HAP-1 (cell line): ENCODE measurements around the gene PYCR2.

Experiments
- DNase-seq, 2 experiments: peaks; one replicate each; pipeline ENCODE4 v3.0.0-alpha.2; 2016 to 2020; ENCODE audit warnings: low spot score in 2 of 2
- H3K27me3 ChIP-seq: fragments of 250-450 bp; sonication (Bioruptor Pico); 2 replicates; pipeline ENCODE4 v1.5.1; 2020; ENCODE audit warnings: low read depth, mild to moderate bottlenecking, moderate library complexity
- H3K36me3 ChIP-seq: fragments of 250-450 bp; sonication (Bioruptor Pico); replicated peaks from 2 replicates; pipeline ENCODE4 v1.5.1; 2020; ENCODE audit warnings: mild to moderate bottlenecking
- H3K4me1 ChIP-seq: fragments of 250-450 bp; sonication (Bioruptor Pico); 2 replicates; pipeline ENCODE4 v1.5.1; 2020; ENCODE audit warnings: mild to moderate bottlenecking
- H3K4me3 ChIP-seq: fragments of 250-450 bp; sonication (Bioruptor Pico); 2 replicates; pipeline ENCODE4 v1.5.1; 2020; ENCODE audit warnings: mild to moderate bottlenecking, moderate library complexity
- H3K9me3 ChIP-seq: fragments of 250-450 bp; sonication (Bioruptor Pico); 2 replicates; pipeline ENCODE4 v1.5.1; 2020; ENCODE audit warnings: mild to moderate bottlenecking, moderate library complexity
- in situ Hi-C: fragments of 300-500 bp; cut with MboI; formaldehyde crosslinking; loops from 3 replicates; pipeline ENCODE4 v1.14.3; 2020; ENCODE audit warnings: low sequenced_read_pairs, inconsistent platforms, mixed read lengths

The PYCR2 gene

DNA sequence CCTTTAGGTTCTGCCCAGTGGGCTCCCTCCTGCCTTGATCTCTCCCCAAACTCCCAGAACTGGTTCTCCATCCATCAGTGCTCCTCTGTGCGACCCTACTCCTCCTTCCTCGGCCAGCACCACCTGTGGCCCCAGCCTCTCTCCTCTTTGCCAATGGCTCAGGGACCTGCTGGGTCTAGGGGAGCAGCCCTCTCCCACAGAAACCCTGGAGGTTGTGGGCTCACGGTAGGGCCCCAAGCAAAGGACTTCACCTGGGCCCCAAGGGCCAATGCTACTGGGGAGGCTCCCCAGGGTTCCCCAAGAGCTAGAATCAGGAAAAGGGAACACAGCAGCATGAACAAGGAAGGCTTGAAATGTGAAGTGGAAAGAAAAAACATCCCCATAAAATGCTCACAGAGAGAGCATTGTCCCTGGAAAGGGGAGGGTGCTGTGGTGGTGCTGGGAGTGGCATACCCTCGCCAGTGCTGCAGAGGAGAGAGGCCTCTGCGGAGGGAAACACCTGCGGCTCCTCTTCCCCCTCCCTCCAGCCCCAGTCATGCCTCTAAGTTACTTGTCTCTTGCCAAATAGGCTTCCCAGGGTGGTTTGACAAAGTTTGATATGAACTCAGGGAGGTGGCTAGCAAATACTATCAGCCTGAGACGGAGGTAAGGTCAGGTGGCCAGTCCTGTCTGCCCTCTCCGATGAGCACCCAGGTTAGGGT, 44.4 kb downstream of the PYCR2 start:
- in situ Hi-C loops: no loop called here
- peaks cover 10% of the 10 kb centered on the region for H3K36me3 ChIP-seq
- DNase-seq: no peak
- H3K27me3 ChIP-seq: no peaks in the 10 kb centered on the region
- H3K9me3 ChIP-seq: no peaks in the 10 kb centered on the region
- peaks cover 12% of the 10 kb centered on the region for H3K4me1 ChIP-seq
- H3K4me3 ChIP-seq: no peak overlapping the region

DNA sequence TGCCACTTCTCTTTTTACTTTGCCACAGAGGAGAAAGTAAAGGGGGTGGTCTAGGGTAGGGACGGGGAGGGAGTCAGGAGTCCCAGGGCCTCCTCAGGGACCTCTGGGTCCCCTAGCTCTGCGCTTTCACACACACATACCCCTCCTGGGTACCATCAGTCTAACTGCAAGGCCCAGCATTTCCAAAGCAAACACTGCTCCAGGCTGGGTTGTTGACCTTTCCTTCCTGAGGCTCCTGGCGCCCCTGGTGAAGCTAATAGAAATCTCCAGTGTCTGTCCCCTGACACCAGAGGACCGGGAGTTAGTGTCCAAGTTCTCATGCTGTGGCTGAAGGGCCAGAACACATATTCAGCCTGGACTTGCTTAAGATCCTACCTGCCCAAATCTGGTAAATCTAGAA, 45.8 kb downstream of the PYCR2 start:
- no peak for DNase-seq

GRCh38 chr1:225877580-225877979, 46.5 kb downstream of the PYCR2 start:
- Histone ChIP-seq H3K27me3 (no peaks in the 10 kb centered on the region), H3K36me3 (peaks cover 15% of the 10 kb centered on the region), H3K4me3 (no peak overlapping the region), H3K9me3 (no peaks in the 10 kb centered on the region), H3K4me1 (peaks cover 12% of the 10 kb centered on the region)
- in situ Hi-C loops: no loop called here
- DNase-seq: peak in 1 of 2 experiments; percentile 75

More for the DNA sequence above, 45.8 kb downstream of the PYCR2 start:
- H3K4me1 ChIP-seq: peaks cover 12% of the 10 kb centered on the region
- H3K27me3 ChIP-seq: no peaks in the 10 kb centered on the region
- in situ Hi-C loops: no loop called here
- H3K36me3 ChIP-seq: peaks cover 15% of the 10 kb centered on the region
- no peak overlapping the region for H3K4me3 ChIP-seq
- no peaks in the 10 kb centered on the region for H3K9me3 ChIP-seq

- H3K9me3 ChIP-seq: no peaks in the 10 kb centered on the region
- peaks cover 12% of the 10 kb centered on the region for H3K4me1 ChIP-seq
- in situ Hi-C loops: no loop called here
- H3K36me3 ChIP-seq: peaks cover 15% of the 10 kb centered on the region
- H3K4me3 ChIP-seq: no peak overlapping the region
- DNase-seq: no peak
- no peaks in the 10 kb centered on the region for H3K27me3 ChIP-seq
These were observed 47.0 kb downstream of the PYCR2 start for GRCh38 chr1:225876900-225877510.

DNA sequence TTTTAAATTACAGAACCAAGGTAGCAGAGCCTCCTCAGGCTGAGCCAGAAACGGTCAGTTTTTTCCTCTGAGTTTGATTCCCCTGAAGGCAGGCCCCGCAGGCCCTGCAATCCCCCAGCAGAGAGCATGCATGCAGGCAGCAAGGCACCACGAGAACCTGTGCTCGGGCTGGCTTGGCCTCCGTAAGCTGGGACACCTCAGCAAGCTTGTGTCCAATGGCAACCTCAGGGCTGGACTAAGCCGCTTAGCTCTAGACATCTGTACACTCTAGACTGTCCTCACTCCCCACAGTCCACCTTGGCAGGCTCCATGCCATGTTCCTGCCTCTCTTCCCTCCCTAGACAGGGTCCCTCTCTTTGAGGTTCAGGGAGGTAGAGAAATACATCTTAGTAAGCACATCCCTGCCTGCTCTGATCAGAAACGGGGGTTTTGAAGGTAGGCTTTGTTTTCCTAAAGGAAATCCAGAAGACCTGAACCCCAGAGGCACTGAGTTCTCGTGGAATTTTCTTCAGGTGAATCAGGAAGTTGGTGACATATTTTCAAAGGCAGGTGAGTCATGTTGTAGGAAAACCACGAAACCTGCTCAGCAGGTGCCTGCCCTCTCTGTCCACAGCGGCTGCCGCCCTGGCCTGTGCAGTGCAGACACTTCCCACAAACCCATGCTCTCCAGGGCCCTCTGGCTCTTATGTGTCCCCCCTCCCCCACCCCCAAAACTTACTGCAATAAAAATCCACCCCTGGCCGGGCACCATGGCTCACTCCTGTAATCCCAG, 48.8 kb downstream of the PYCR2 start:
- Histone ChIP-seq H3K27me3 (no peaks in the 10 kb centered on the region), H3K4me1 (peaks cover under 1% of the 10 kb centered on the region), H3K36me3 (peaks cover 22% of the 10 kb centered on the region), H3K9me3 (no peaks in the 10 kb centered on the region), H3K4me3 (no peak overlapping the region)
- DNase-seq: no peak
- in situ Hi-C loops: no loop called here

- no peak overlapping the region for H3K4me3 ChIP-seq
- in situ Hi-C loops: no loop called here
These were observed 49.6 kb downstream of the PYCR2 start for GRCh38 chr1:225874431-225874830.

DNA sequence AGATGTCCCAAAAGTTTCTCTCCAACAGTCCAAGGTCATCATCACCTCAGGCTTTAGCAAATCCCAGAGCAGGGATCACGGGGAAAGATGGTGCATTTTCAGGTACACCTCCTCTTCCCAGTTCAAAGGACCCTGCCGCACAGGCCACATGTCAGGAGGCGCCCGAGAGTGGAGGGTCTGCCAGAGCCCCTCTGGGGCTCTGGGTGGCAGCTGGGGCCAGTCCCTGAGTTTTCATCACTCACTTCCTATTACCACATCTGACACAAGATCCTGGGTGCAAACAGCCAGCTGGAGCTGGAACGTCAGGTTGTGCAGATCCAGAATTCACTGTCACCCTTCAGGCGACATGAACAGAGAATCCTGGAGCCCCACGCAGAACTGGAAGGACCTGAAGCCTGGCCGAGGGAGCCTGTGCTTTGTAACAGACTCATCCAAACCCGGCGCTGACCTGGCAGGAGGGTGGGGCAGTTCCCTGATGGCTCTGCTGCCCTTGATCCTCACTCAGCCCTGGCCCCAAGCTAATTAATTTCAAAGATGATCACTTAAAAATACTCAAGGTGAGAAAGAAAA, 50.7 kb downstream of the PYCR2 start:
- H3K9me3 ChIP-seq: no peaks in the 10 kb centered on the region
- in situ Hi-C loops: no loop called here
- no peak overlapping the region for H3K4me3 ChIP-seq
- DNase-seq: no peak
- H3K4me1 ChIP-seq: no peaks in the 10 kb centered on the region
- no peaks in the 10 kb centered on the region for H3K27me3 ChIP-seq
- H3K36me3 ChIP-seq: peaks cover 25% of the 10 kb centered on the region

More at GRCh38 chr1:225874431-225874830, 49.6 kb downstream of the PYCR2 start:
- Histone ChIP-seq H3K9me3 (no peaks in the 10 kb centered on the region), H3K4me1 (no peaks in the 10 kb centered on the region), H3K27me3 (no peaks in the 10 kb centered on the region), H3K36me3 (peaks cover 25% of the 10 kb centered on the region)
- no peak for DNase-seq

DNA sequence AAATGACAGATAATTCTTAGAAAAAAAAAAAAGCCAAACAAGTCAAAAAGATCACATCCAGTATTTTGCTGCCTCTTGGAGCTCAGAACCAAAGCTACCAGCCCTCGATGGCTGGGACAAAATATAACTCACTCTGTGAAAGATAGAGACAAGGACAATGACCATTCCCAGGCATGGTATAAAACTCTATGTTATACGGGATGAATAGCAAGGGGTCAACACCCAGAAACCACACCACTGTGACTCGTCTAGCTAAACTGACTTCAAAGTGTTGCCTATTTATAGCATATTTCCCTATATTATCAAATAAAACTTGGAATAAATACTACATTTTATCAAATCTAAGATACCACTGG, 52.0 kb downstream of the PYCR2 start:
- in situ Hi-C loops: no loop called here
- H3K36me3 ChIP-seq: peaks cover 24% of the 10 kb centered on the region
- no peak overlapping the region for H3K4me3 ChIP-seq
- no peaks in the 10 kb centered on the region for H3K9me3 ChIP-seq
- no peak for DNase-seq
- H3K27me3 ChIP-seq: no peaks in the 10 kb centered on the region
- no peaks in the 10 kb centered on the region for H3K4me1 ChIP-seq

DNA sequence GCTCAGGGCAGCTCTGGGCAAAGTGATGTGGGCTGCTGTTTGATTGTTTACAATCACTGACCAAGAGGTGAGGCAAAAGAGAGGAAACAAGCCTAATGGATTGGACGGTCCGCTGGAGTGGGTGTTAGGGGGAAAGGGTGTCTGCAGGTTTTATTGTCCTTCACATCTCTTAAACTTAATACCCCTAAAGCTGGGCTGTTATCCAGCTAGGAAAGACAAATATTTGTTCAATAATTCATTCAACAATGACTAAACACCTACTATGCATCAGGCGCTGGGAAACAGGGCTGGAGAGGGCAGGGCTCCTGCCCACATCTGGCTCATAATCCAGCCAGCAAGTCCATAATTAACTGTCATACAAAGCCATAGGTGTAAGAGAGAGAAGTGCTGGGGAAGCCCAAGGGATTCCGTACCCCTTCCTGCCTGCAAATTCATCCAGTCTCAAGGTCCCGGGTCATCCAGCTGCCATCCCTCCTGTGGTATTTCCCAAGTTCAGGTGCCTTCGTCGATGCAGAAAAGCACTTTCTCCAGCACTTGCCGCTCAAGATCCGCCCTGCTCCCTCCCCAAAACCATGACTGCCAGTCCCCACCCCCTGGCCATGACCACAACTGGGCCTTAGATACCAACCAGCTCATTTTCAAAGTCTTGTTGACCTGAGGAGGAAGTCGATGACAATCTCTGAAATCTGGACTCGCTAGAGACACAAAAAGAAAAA, 52.5 kb downstream of the PYCR2 start:
- Histone ChIP-seq H3K9me3 (no peaks in the 10 kb centered on the region), H3K36me3 (peaks cover 21% of the 10 kb centered on the region), H3K4me3 (no peak overlapping the region), H3K4me1 (no peaks in the 10 kb centered on the region), H3K27me3 (no peaks in the 10 kb centered on the region)
- DNase-seq: no peak
- in situ Hi-C loops: no loop called here

- no peaks in the 10 kb centered on the region for H3K9me3 ChIP-seq
- H3K36me3 ChIP-seq: peaks cover 24% of the 10 kb centered on the region
- H3K27me3 ChIP-seq: no peaks in the 10 kb centered on the region
- H3K4me3 ChIP-seq: no peak overlapping the region
- no peak for DNase-seq
- in situ Hi-C loops: no loop called here
- no peaks in the 10 kb centered on the region for H3K4me1 ChIP-seq
These were observed 53.1 kb downstream of the PYCR2 start for GRCh38 chr1:225870911-225871310.
